Glutamatergic neuron (in vitro differentiated cells): ENCODE measurements around the gene AUTS2. TPM values are rescaled to one million over a fixed set of nuclear protein-coding genes. Genes with fewer than 3 reads are reported as not detected.

Source experiments
- DNase-seq: peaks from one replicate; pipeline ENCODE4 v3.0.0; 2022
- H3K27ac Mint-ChIP-seq: one replicate; pipeline ENCODE4 v1.8.0; 2020; ENCODE audit warnings: mild to moderate bottlenecking, mixed read lengths, inconsistent platforms; ENCODE audit not compliant: unreplicated experiment
- H3K27me3 Mint-ChIP-seq: one replicate; pipeline ENCODE4 v1.8.0; 2020; ENCODE audit warnings: mild to moderate bottlenecking, moderate library complexity, mixed read lengths, inconsistent platforms; ENCODE audit not compliant: unreplicated experiment
- H3K36me3 Mint-ChIP-seq: one replicate; pipeline ENCODE4 v1.8.0; 2020; ENCODE audit warnings: mild to moderate bottlenecking, mixed read lengths, inconsistent platforms; ENCODE audit not compliant: unreplicated experiment
- H3K4me1 Mint-ChIP-seq: one replicate; pipeline ENCODE4 v1.8.0; 2020; ENCODE audit warnings: mild to moderate bottlenecking, low read depth, mixed read lengths, inconsistent platforms; ENCODE audit not compliant: unreplicated experiment
- H3K4me3 Mint-ChIP-seq: one replicate; pipeline ENCODE4 v1.8.0; 2020; ENCODE audit warnings: mild to moderate bottlenecking, mixed read lengths, inconsistent platforms; ENCODE audit not compliant: unreplicated experiment
- H3K9me3 Mint-ChIP-seq: one replicate; pipeline ENCODE4 v1.8.0; 2020; ENCODE audit warnings: mild to moderate bottlenecking, moderate library complexity, mixed read lengths, inconsistent platforms; ENCODE audit not compliant: unreplicated experiment
- CTCF ChIP-seq: fragments of 200-600 bp; sonication (generic); IDR thresholded peaks from one replicate; pipeline ENCODE4 v1.5.0; 2021; ENCODE audit not compliant: partially characterized antibody, unreplicated experiment
- total RNA-seq: library from RNA; stranded (reverse); fragmentation: NEBNext Ultra II Directional; extraction: Animal tissue kit (Norgen Biotek cat#: 25700); gene quantifications from one replicate; pipeline ENCODE4 v1.2.1, GENCODE V29; 2021; ENCODE audit not compliant: unreplicated experiment

Gene AUTS2
- total RNA-seq, 1 donor from 2014 or later, result 300 TPM

GRCh38 chr7:70435634-70436033, 837.4 kb downstream of the AUTS2 start:
- Mint-ChIP-seq H3K4me1 (peaks cover 26% of the 10 kb centered on the region), H3K4me3 (no peak overlapping the region), H3K27ac (no peak overlapping the region), H3K36me3 (no peaks in the 10 kb centered on the region), H3K27me3 (peaks cover 2% of the 10 kb centered on the region), H3K9me3 (peaks cover 2% of the 10 kb centered on the region)
- DNase-seq, result no peak
- TF ChIP-seq CTCF, result no peak

- H3K36me3 Mint-ChIP-seq, result no peaks in the 10 kb centered on the region
- peaks cover 22% of the 10 kb centered on the region for H3K4me1 Mint-ChIP-seq
- H3K27ac Mint-ChIP-seq, result no peak overlapping the region
Measured at GRCh38 chr7:70436790-70437350, 838.6 kb downstream of the AUTS2 start.

GRCh38 chr7:70439651-70440050, 841.4 kb downstream of the AUTS2 start:
- no peak overlapping the region for H3K4me3 Mint-ChIP-seq
- no peaks in the 10 kb centered on the region for H3K27me3 Mint-ChIP-seq
- H3K27ac Mint-ChIP-seq, result no peak overlapping the region
- H3K9me3 Mint-ChIP-seq, result no peaks in the 10 kb centered on the region
- no peak for TF ChIP-seq CTCF
- peaks cover 5% of the 10 kb centered on the region for H3K4me1 Mint-ChIP-seq
- DNase-seq, result no peak
- H3K36me3 Mint-ChIP-seq, result no peaks in the 10 kb centered on the region

More at GRCh38 chr7:70436790-70437350, 838.6 kb downstream of the AUTS2 start:
- H3K9me3 Mint-ChIP-seq, result peaks cover 2% of the 10 kb centered on the region
- peaks cover 2% of the 10 kb centered on the region for H3K27me3 Mint-ChIP-seq
- DNase-seq, result no peak
- no peak overlapping the region for H3K4me3 Mint-ChIP-seq
- no peak for TF ChIP-seq CTCF

GRCh38 chr7:70446448-70447143, 848.3 kb downstream of the AUTS2 start:
- Mint-ChIP-seq H3K4me1 (peaks cover 29% of the 10 kb centered on the region), H3K4me3 (no peak overlapping the region), H3K27me3 (peaks cover 6% of the 10 kb centered on the region), H3K27ac (peak overlapping the region; percentile 73), H3K36me3 (no peaks in the 10 kb centered on the region), H3K9me3 (no peaks in the 10 kb centered on the region)
- peak; percentile 42 for DNase-seq
- no peak for TF ChIP-seq CTCF

GRCh38 chr7:70448312-70448906, 850.1 kb downstream of the AUTS2 start:
- Mint-ChIP-seq H3K36me3 (no peaks in the 10 kb centered on the region), H3K9me3 (no peaks in the 10 kb centered on the region), H3K27me3 (peaks cover 6% of the 10 kb centered on the region), H3K27ac (no peak overlapping the region), H3K4me3 (no peak overlapping the region), H3K4me1 (peaks cover 29% of the 10 kb centered on the region)
- no peak for TF ChIP-seq CTCF
- no peak for DNase-seq
